Tibial artery (tissue), 4 donors: ENCODE results near the gene B4GALT5.

Experiments
- DNase-seq, 2 donors: peaks; one replicate each; pipeline ENCODE4 v3.0.0-alpha.2; 2019
- H3K27ac ChIP-seq, 2 donors: fragments of 200-600 bp; sonication (generic) in 1 of 2; 1 replicate in 1 of 2; 2 replicates in 1 of 2; pipeline ENCODE4 v1.5.1; 2018 to 2019; ENCODE audit warnings: mild to moderate bottlenecking in 1 of 2
- H3K27me3 ChIP-seq, 2 donors: fragments of 200-600 bp; sonication (generic) in 1 of 2; one replicate each; pipeline versions ENCODE4 v1.5.1 to v1.6.0; 2016 to 2019
- H3K36me3 ChIP-seq, 3 donors: fragments of 200-600 bp; sonication (generic) in 2 of 3; one replicate each; pipeline ENCODE4 v1.5.1; 2016 to 2019; ENCODE audit warnings: mild to moderate bottlenecking in 2 of 3
- H3K4me1 ChIP-seq, 4 donors: fragments of 200-600 bp; sonication (generic) in 2 of 4; 1 replicate in 3 of 4; 2 replicates in 1 of 4; pipeline ENCODE4 v1.5.1; 2016 to 2019
- H3K4me3 ChIP-seq, 2 donors: fragments of 200-600 bp; sonication (generic) in 1 of 2; 1 replicate in 1 of 2; 2 replicates in 1 of 2; pipeline ENCODE4 v1.5.1; 2018 to 2019; ENCODE audit warnings: mild to moderate bottlenecking in 2 of 2
- H3K9me3 ChIP-seq, 3 donors: fragments of 200-600 bp; sonication (generic) in 1 of 3; one replicate each; pipeline ENCODE4 v1.5.1; 2016 to 2019
- CTCF ChIP-seq, 2 experiments: fragments of 200-600 bp in 1 of 2; fragments of 450-650 bp in 1 of 2; IDR thresholded peaks; one replicate each; pipeline ENCODE4 v1.5.1; 2017 to 2019; ENCODE audit warnings: antibody characterized with exemption in 2 of 2, mild to moderate bottlenecking in 1 of 2, moderate library complexity in 1 of 2
- intact Hi-C: fragments of 100-400 bp; cut with DNase I; formaldehyde crosslinking; loops from one replicate; pipeline ENCODE4 v1.15.0; 2023; ENCODE audit warnings: low total_unique reads

Gene B4GALT5

DNA sequence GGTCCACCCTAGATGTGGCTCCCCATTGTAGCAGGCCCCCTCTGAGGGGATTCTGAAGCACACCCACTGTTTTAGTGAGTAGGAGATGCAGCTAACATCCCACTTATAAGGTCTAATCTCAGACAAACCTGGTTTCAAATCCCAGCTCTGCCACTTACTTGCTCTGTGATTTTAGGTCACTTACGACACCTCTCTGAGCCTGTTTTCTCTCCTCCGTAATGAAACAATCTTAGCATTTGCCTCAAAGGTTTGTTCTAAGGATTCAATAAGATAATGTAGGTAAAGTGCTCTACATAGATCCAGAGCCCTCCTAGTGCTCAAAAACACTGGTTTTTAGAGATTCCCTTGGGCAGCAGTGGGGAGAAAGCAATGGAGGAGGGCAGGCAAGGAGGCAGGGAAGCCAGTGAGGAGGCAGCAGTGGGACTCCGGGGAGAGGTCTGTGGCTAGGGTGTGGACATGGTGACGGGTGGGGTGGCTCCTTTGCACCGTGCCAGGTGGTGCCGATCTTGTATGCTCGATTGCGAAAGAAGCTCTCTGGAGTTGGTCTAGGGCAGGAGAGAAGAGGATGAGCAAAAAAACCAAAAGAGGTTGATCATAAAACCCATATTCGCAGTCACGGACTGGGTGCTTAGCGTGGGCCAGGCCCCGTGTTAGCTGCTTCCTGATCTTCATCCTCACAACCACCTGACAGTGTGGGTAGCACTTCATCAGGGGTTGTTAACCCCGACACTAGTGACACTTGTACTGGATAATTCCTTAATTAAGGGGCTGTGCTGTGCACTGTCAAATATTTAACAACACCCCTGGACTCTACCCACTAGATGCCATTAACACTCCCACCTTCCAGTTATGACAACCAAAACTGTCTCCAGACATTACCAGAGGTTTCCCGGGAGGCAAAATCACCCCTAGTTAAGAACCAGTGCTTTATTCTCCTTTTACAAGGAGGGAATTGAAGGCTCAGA is 129.0 kb downstream of the B4GALT5 start:
- TF ChIP-seq CTCF (IDR thresholded peaks at IDR 0.05), result no peak
- no peaks in the 10 kb centered on the region for H3K9me3 ChIP-seq
- intact Hi-C loops, result no loop called here
- H3K36me3 ChIP-seq, result no peaks in the 10 kb centered on the region
- no peak overlapping the region for H3K4me3 ChIP-seq
- DNase-seq, result no peak
- no peaks in the 10 kb centered on the region for H3K27me3 ChIP-seq
- H3K4me1 ChIP-seq, result peaks cover 0 to 90% (median 66%) of the 10 kb centered on the region in 4 donors
- H3K27ac ChIP-seq, result peak overlapping the region; percentile 99 to 100

DNA sequence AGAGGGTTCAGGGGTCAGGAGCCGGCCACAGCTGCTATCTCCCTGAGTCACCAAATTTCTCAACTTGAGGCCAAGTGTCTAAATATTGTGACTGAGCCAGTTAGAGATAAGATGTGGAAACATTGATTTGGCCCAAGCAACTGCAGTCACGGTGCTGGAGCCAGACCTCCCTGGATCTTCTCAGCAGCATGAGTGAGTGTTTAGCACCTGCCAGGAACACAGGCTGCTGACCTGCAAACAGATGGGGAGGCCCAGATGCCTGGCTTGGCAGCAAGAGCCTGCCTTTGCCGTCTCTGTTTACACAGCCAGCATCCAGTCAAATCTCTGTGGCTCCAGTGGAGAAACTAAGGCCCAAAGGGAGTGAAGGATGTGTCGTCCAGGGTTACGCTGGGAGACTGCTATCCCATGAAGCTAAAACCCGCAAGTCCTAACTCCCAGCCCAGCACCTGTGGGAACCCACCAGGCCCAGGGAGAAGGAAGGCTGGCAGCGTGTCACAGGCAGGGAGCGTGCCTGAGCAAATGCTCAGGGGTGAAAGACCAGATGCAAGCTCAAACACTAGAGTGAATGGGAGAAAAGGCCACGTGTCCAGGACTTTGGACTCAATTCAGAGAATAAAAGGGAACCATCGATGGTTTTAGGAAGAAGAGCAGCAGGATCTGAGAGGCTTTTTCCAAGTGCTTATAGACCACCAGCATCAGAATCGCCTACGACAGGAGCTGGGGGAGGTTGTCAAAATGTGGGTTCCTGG is 129.8 kb downstream of the B4GALT5 start:
- Histone ChIP-seq H3K27ac (peak overlapping the region; percentile 99 to 100), H3K9me3 (no peaks in the 10 kb centered on the region), H3K27me3 (no peaks in the 10 kb centered on the region), H3K4me1 (peaks cover 0 to 93% (median 68%) of the 10 kb centered on the region in 4 donors), H3K4me3 (no peak overlapping the region), H3K36me3 (no peaks in the 10 kb centered on the region)
- DNase-seq, result peak; percentile 91 to 93
- no peak for TF ChIP-seq CTCF (IDR thresholded peaks at IDR 0.05)
- intact Hi-C loops, result no loop called here

DNA sequence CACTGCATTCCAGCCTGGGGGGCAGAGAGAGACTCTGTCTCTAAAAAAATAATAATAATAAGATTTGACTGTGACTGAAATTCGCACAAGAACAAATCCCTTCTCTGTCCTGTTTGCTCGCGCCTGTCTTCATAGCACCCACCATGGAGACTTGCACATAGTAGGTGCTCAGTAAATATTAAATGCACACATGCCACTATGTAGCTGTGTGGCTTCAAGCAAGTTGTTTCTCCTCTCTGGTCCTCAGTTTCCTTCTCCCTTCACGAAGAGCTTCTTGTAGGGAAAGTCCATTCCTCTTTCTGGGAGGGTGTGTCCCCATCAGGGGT is 130.4 kb downstream of the B4GALT5 start:
- intact Hi-C loops, result no loop called here
- no peak for TF ChIP-seq CTCF (IDR thresholded peaks at IDR 0.05)
- Histone ChIP-seq H3K27ac (peak overlapping the region; percentile 99 to 100), H3K36me3 (no peaks in the 10 kb centered on the region), H3K4me3 (no peak overlapping the region), H3K27me3 (no peaks in the 10 kb centered on the region), H3K9me3 (no peaks in the 10 kb centered on the region), H3K4me1 (peaks cover 0 to 93% (median 70%) of the 10 kb centered on the region in 4 donors)
- no peak for DNase-seq
